ENCODE results near the gene FTSJ3.
"Not testable (repeated sequence)": the region's sequence is repeated elsewhere in the genome, so short reads cannot be mapped to it uniquely, and the experiment has no call there.

FTSJ3 gene

GRCh38 chr17:63843387-63843888, 16.0 kb upstream of the FTSJ3 start:
- DNase-seq = not testable (repeated sequence)

GRCh38 chr17:63842540-63843386, 15.3 kb upstream of the FTSJ3 start, which contains the start of gene SMARCD2:
Gene SMARCD2, minus strand, starts transcription at chr17:63842685. Its CDS starts 11 bp downstream, at chr17:63842674.
- peak; percentile 99 for DNase-seq

GRCh38 chr17:63842173-63842539, 14.7 kb upstream of the FTSJ3 start:
- no peak for DNase-seq

- peak; percentile 22 for DNase-seq
These were observed 14.1 kb upstream of the FTSJ3 start for GRCh38 chr17:63841350-63842172.

GRCh38 chr17:63840591-63841349, 13.3 kb upstream of the FTSJ3 start:
- DNase-seq = no peak

- DNase-seq = no peak
These were observed 11.2 kb upstream of the FTSJ3 start for GRCh38 chr17:63838631-63839171.

- no peak for DNase-seq
These were observed 10.6 kb upstream of the FTSJ3 start for GRCh38 chr17:63837962-63838600.

GRCh38 chr17:63837480-63837879, 10.0 kb upstream of the FTSJ3 start:
- no peak for DNase-seq

- DNase-seq = no peak
These were observed 9.3 kb upstream of the FTSJ3 start for GRCh38 chr17:63836811-63837210.

GRCh38 chr17:63835167-63835720, 7.8 kb upstream of the FTSJ3 start:
- no peak for DNase-seq

GRCh38 chr17:63834431-63835166, 7.1 kb upstream of the FTSJ3 start:
- peak; percentile 51 for DNase-seq

GRCh38 chr17:63833741-63834373, 6.4 kb upstream of the FTSJ3 start:
- DNase-seq = no peak

- DNase-seq = no peak
These were observed 5.7 kb upstream of the FTSJ3 start for GRCh38 chr17:63833026-63833740.

GRCh38 chr17:63832455-63832854, 5.0 kb upstream of the FTSJ3 start:
- DNase-seq = no peak

- no peak for DNase-seq
These were observed 4.6 kb upstream of the FTSJ3 start for GRCh38 chr17:63832014-63832413.

GRCh38 chr17:63831505-63831904, 4.0 kb upstream of the FTSJ3 start:
- DNase-seq = no peak

- no peak for DNase-seq
These were observed 3.5 kb upstream of the FTSJ3 start for GRCh38 chr17:63830904-63831491.

- no peak for DNase-seq
These were observed 2.8 kb upstream of the FTSJ3 start for GRCh38 chr17:63830278-63830677.

GRCh38 chr17:63828936-63829335, 1.5 kb upstream of the FTSJ3 start:
- DNase-seq = no peak
